AG20443 (cell line): ENCODE data around the gene C11orf65.

Source experiments
- DNase-seq: peaks from one replicate; pipeline ENCODE4 v3.0.0; 2012; ENCODE audit warnings: low spot score, mixed read lengths

Gene C11orf65

GRCh38 chr11:108368134-108368533 lies 99.2 kb downstream of the C11orf65 start:
- peak; percentile 29 for DNase-seq

- peak; percentile 19 for DNase-seq
Measured at GRCh38 chr11:108364159-108364558, 103.2 kb downstream of the C11orf65 start.

GRCh38 chr11:108351468-108351867 lies 115.9 kb downstream of the C11orf65 start:
- no peak for DNase-seq

GRCh38 chr11:108346451-108346850 lies 120.9 kb downstream of the C11orf65 start:
- DNase-seq, result no peak

- DNase-seq, result no peak
Measured at GRCh38 chr11:108345767-108346166, 121.6 kb downstream of the C11orf65 start.

- no peak for DNase-seq
Measured at GRCh38 chr11:108343714-108344113, 123.6 kb downstream of the C11orf65 start.

- no peak for DNase-seq
Measured at GRCh38 chr11:108341654-108342053, 125.7 kb downstream of the C11orf65 start.

GRCh38 chr11:108340973-108341372 lies 126.4 kb downstream of the C11orf65 start:
- no peak for DNase-seq

GRCh38 chr11:108338750-108339149 lies 128.6 kb downstream of the C11orf65 start:
- DNase-seq, result no peak

- DNase-seq, result no peak
Measured at GRCh38 chr11:108333403-108333899, 133.9 kb downstream of the C11orf65 start.
